H1 (cell line): ENCODE measurements around the gene DSE. TPM values are rescaled to one million over a fixed set of nuclear protein-coding genes. Genes with fewer than 3 reads are reported as not detected.

Source experiments
- CTCF ChIA-PET: fragments of 300-600 bp; sonication (Branson Sonifier 250); formaldehyde crosslinking; loops from one replicate; lab custom pipeline; 2021; ENCODE audit not compliant: partially characterized antibody; lab: Charles Lee
- POLR2A ChIA-PET: fragments of 300-600 bp; sonication (Branson Sonifier 250); formaldehyde crosslinking; loops from one replicate; lab custom pipeline; 2021; ENCODE audit warnings: inconsistent platforms; ENCODE audit not compliant: partially characterized antibody; lab: Charles Lee
- DNase-seq, 2 experiments: peaks; one replicate each; pipeline versions ENCODE4 v3.0.0 to v3.0.0-alpha.2; 2010 to 2022; ENCODE audit warnings: low spot score in 2 of 2, low read depth in 1 of 2, mixed read lengths in 1 of 2
- FAIRE-seq: peaks from 2 replicates; lab custom pipeline; 2011; peaks lifted over from hg19 to GRCh38; lab: Jason Lieb, UNC
- H2AFZ ChIP-seq: 2 replicates; pipeline ENCODE4 v1.8.1; 2012; ENCODE audit warnings: low read length, inconsistent platforms
- H2AK5ac ChIP-seq: 2 replicates; pipeline ENCODE4 v1.6.1; 2013; ENCODE audit warnings: low read depth, low read length
- H2BK120ac ChIP-seq: replicated peaks from 2 replicates; pipeline ENCODE3; 2013; ENCODE audit warnings: low read depth, low read length, inconsistent platforms
- H2BK12ac ChIP-seq: 2 replicates; pipeline ENCODE4 v1.6.1; 2013; ENCODE audit warnings: low read depth, low read length
- H2BK15ac ChIP-seq: 2 replicates; pipeline ENCODE4 v1.6.1; 2013; ENCODE audit warnings: low read length
- H2BK20ac ChIP-seq: 2 replicates; pipeline ENCODE4 v1.6.1; 2013; ENCODE audit warnings: low read length
- H2BK5ac ChIP-seq: 2 replicates; pipeline ENCODE4 v1.6.1; 2013; ENCODE audit warnings: low read depth, low read length
- H3K14ac ChIP-seq: 2 replicates; pipeline ENCODE4 v1.6.1; 2013; ENCODE audit warnings: inconsistent platforms; ENCODE audit not compliant: insufficient read length
- H3K18ac ChIP-seq: 2 replicates; pipeline ENCODE4 v1.6.1; 2013; ENCODE audit warnings: low read length; ENCODE audit errors: extremely low read depth
- H3K23ac ChIP-seq: 2 replicates; pipeline ENCODE4 v1.6.1; 2013; ENCODE audit warnings: inconsistent platforms; ENCODE audit not compliant: insufficient read length
- H3K23me2 ChIP-seq: 2 replicates; pipeline ENCODE4 v1.6.1; 2013; ENCODE audit warnings: low read depth, low read length
- H3K27ac ChIP-seq: 2 replicates; pipeline ENCODE4 v1.6.1; 2011; ENCODE audit warnings: low read depth, low read length, inconsistent platforms
- H3K27me3 ChIP-seq, 4 experiments: replicated peaks in 1 of 4; 1 replicate in 1 of 4; 2 replicates in 3 of 4; pipeline versions ENCODE4 v1.6.1 to v1.8.1; 2011 to 2013; ENCODE audit warnings: low read length in 3 of 4, mild to moderate bottlenecking in 3 of 4, inconsistent platforms in 2 of 4, mixed read lengths in 2 of 4, moderate library complexity in 1 of 4; ENCODE audit not compliant: control insufficient read depth in 3 of 4, insufficient read depth in 3 of 4; ENCODE audit errors: extremely low read depth in 1 of 4
- H3K36me3 ChIP-seq, 4 experiments: 2 replicates each; pipeline versions ENCODE4 v1.6.1 to v1.8.1; 2011 to 2013; ENCODE audit warnings: mild to moderate bottlenecking in 4 of 4, low read length in 3 of 4, moderate library complexity in 2 of 4, control low read depth in 1 of 4, inconsistent platforms in 1 of 4; ENCODE audit not compliant: insufficient read depth in 4 of 4, control insufficient read depth in 2 of 4
- H3K4ac ChIP-seq: replicated peaks from 2 replicates; pipeline ENCODE3; 2013; ENCODE audit warnings: low read length, low read depth, mixed read lengths, inconsistent platforms; ENCODE audit not compliant: insufficient read length
- H3K4me1 ChIP-seq, 4 experiments: replicated peaks in 1 of 4; 1 replicate in 1 of 4; 2 replicates in 3 of 4; pipeline versions ENCODE4 v1.6.1 to v1.8.1; 2011 to 2013; ENCODE audit warnings: low read length in 3 of 4, inconsistent platforms in 2 of 4, mixed read lengths in 1 of 4; ENCODE audit not compliant: insufficient read depth in 4 of 4, control insufficient read depth in 3 of 4
- H3K4me2 ChIP-seq, 2 experiments: 2 replicates each; pipeline versions ENCODE4 v1.6.1 to v1.8.1; 2011 to 2013; ENCODE audit warnings: low read depth in 2 of 2, low read length in 2 of 2, control low read depth in 1 of 2, inconsistent platforms in 1 of 2, mild to moderate bottlenecking in 1 of 2; ENCODE audit not compliant: insufficient read depth in 1 of 2
- H3K4me3 ChIP-seq, 4 experiments: fragments of 200-600, 300-600 bp in 1 of 4; sonication (generic), shearing (Covaris generic), sonication (Bioruptor Twin) in 1 of 4; 2 replicates each; pipeline versions ENCODE4 v1.5.1 to v1.8.1; 2011 to 2016; ENCODE audit warnings: low read length in 4 of 4, low read depth in 3 of 4, control low read depth in 2 of 4, inconsistent platforms in 2 of 4, mild to moderate bottlenecking in 2 of 4, mixed read lengths in 1 of 4, moderate library complexity in 1 of 4; ENCODE audit not compliant: insufficient read depth in 2 of 4; ENCODE audit errors: extremely low read depth in 1 of 4
- H3K56ac ChIP-seq: replicated peaks from 2 replicates; pipeline ENCODE3; 2013; ENCODE audit warnings: low read depth, mild to moderate bottlenecking, mixed read lengths, low read length, inconsistent platforms; ENCODE audit not compliant: insufficient read length
- H3K79me1 ChIP-seq: 2 replicates; pipeline ENCODE4 v1.6.1; 2013; ENCODE audit warnings: low read depth, low read length, control low read depth
- H3K79me2 ChIP-seq, 2 experiments: 2 replicates each; pipeline versions ENCODE4 v1.6.1 to v1.8.1; 2012 to 2013; ENCODE audit warnings: low read length in 2 of 2, mild to moderate bottlenecking in 2 of 2, inconsistent platforms in 1 of 2; ENCODE audit not compliant: insufficient read depth in 2 of 2, control insufficient read depth in 1 of 2
- H3K9ac ChIP-seq, 4 experiments: replicated peaks in 1 of 4; 1 replicate in 1 of 4; 2 replicates in 3 of 4; pipeline versions ENCODE4 v1.6.1 to v1.8.1; 2011 to 2013; ENCODE audit warnings: low read depth in 3 of 4, low read length in 3 of 4, control low read depth in 2 of 4, mild to moderate bottlenecking in 2 of 4, moderate library complexity in 2 of 4, inconsistent platforms in 1 of 4; ENCODE audit errors: extremely low read depth in 1 of 4
- H3K9me3 ChIP-seq, 2 experiments: 2 replicates each; pipeline versions ENCODE4 v1.6.1 to v1.8.1; 2012 to 2013; ENCODE audit warnings: mild to moderate bottlenecking in 2 of 2, moderate library complexity in 2 of 2, control low read depth in 1 of 2, inconsistent platforms in 1 of 2, low read depth in 1 of 2, low read length in 1 of 2, mixed read lengths in 1 of 2; ENCODE audit not compliant: insufficient read depth in 2 of 2
- H4K20me1 ChIP-seq, 2 experiments: replicated peaks in 1 of 2; 2 replicates each; pipeline versions ENCODE3 to v1.8.1; 2011 to 2013; ENCODE audit warnings: inconsistent platforms in 2 of 2, low read length in 2 of 2, mild to moderate bottlenecking in 1 of 2; ENCODE audit not compliant: insufficient read depth in 2 of 2, control insufficient read depth in 1 of 2
- H4K5ac ChIP-seq: 2 replicates; pipeline ENCODE4 v1.6.1; 2013; ENCODE audit warnings: low read length, low read depth, mixed read lengths, inconsistent platforms; ENCODE audit not compliant: insufficient read length
- H4K8ac ChIP-seq: 2 replicates; pipeline ENCODE4 v1.8.0; 2013; ENCODE audit warnings: mild to moderate bottlenecking, moderate library complexity, low read length, inconsistent platforms; ENCODE audit not compliant: insufficient read depth; ENCODE audit errors: extremely low read depth
- H4K91ac ChIP-seq: replicated peaks from 2 replicates; pipeline ENCODE3; 2013; ENCODE audit warnings: low read length, mixed read lengths, inconsistent platforms; ENCODE audit not compliant: insufficient read length
- CHD1 ChIP-seq: IDR thresholded peaks from 2 replicates; pipeline ENCODE4 v1.6.1; 2012; ENCODE audit warnings: low read depth, low read length, improper control_type of control experiment
- SP2 ChIP-seq: IDR thresholded peaks from 2 replicates; pipeline ENCODE4 v1.6.1; 2012; ENCODE audit warnings: mild to moderate bottlenecking, low read length, inconsistent platforms
- SP4 ChIP-seq: IDR thresholded peaks from 2 replicates; pipeline ENCODE4 v1.6.1; 2012; ENCODE audit warnings: low read length, inconsistent platforms
- SRF ChIP-seq: IDR thresholded peaks from 2 replicates; pipeline ENCODE4 v1.6.1; 2011; ENCODE audit warnings: mild to moderate bottlenecking, low read depth, low read length, moderate library complexity
- WGBS, 2 experiments: shearing (Covaris generic) in 1 of 2; methylation state at CpG; one replicate each; pipeline versions ENCODE4 v1.1.6 to v1.1.7; 2013 to 2015; ENCODE audit warnings: low lambda C conversion rate in 2 of 2, mixed read lengths in 2 of 2, inconsistent platforms in 1 of 2, low coverage in 1 of 2, missing lambda C conversion rate in 1 of 2; ENCODE audit not compliant: insufficient replicate concordance in 2 of 2, insufficient coverage in 1 of 2, insufficient read length in 1 of 2; ENCODE audit errors: extremely low coverage in 1 of 2, missing lambda C conversion rate in 1 of 2; 5-methylcytosine and 5-hydroxymethylcytosine counted together
- polyA plus RNA-seq, 7 experiments: library from polyadenylated mRNA; depleted of rRNA in 3 of 7; stranded (reverse) in 5 of 7; unstranded in 2 of 7; fragments of >200 nt in 5 of 7; fragments of 200-250 nt in 2 of 7; gene quantifications; 1 replicate in 5 of 7; 2 replicates in 1 of 7; 4 replicates in 1 of 7; pipeline versions ENCODE4 v1.2.1 to v1.2.3, GENCODE V29; 2011 to 2013; ENCODE audit warnings: missing spikeins in 2 of 7, mixed read lengths in 2 of 7
- total RNA-seq: library from RNA; stranded (reverse); fragmentation: NEBNext Ultra II Directional; extraction: Animal tissue kit (Norgen Biotek cat#: 25700); gene quantifications from 2 replicates; pipeline ENCODE4 v1.2.1, GENCODE V29; 2021

DSE gene
- total and polyA plus RNA-seq, 2 of the 8 experiments (the other 6 are each of a cell fraction or from before 2014, with no cell fraction given), result 32.5 to 94.4 TPM

DNA sequence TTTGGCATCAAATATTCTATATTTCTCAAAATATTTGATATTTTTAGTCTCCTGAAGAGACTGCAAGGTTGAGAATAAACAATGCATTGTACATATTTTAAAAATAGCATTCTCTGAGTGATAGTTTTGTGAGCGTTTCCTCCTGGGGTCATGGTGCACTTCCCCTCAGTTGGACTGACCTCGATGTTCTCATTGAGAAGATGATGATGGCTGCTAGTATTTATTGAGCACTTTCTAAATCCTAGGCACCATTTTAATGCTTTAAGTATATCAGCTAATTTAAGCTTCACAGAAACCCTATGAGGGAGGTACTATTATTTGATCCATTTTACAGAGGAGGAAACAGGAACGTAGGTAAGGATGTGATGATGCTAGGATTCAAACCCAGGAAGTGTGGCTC lies 18.2 kb downstream of the DSE start:
- no peak overlapping the region for H2AFZ ChIP-seq
- peaks cover 3 to 7% (median 6%) of the 10 kb centered on the region in 4 experiments; a peak in 5 of 7 replicates for H3K4me1 ChIP-seq
- TF ChIP-seq SP4 (no peak), CHD1 (no peak), SP2 (no peak), SRF (no peak)
- no peak overlapping the region for H3K27ac ChIP-seq
- H3K4ac ChIP-seq, result no peak overlapping the region
- H2BK120ac ChIP-seq, result no peak overlapping the region
- no peak overlapping the region for H3K4me2 ChIP-seq
- H2BK12ac ChIP-seq, result no peak overlapping the region
- H3K36me3 ChIP-seq, result no peaks in the 10 kb centered on the region
- ChIA-PET POLR2A (interaction anchor here (1.3 to 1.5 kb wide), 2 partner anchors 14 to 18 kb away, joined by 4 read pairs; no protein-coding TSS in a partner anchor), CTCF (interaction anchor here (0.8 to 1.1 kb wide), 3 partner anchors 11 to 105 kb away, joined by 3 read pairs; no protein-coding TSS in a partner anchor)
- no peaks in the 10 kb centered on the region for H3K23me2 ChIP-seq
- H2BK5ac ChIP-seq, result no peak overlapping the region
- H3K56ac ChIP-seq, result no peak overlapping the region
- DNase-seq, result no peak
- no peak overlapping the region for H2BK20ac ChIP-seq
- no peak overlapping the region for H4K5ac ChIP-seq
- H3K18ac ChIP-seq, result no peak overlapping the region
- H4K20me1 ChIP-seq, result peaks cover 1 to 5% of the 10 kb centered on the region in 2 experiments
- peaks cover 0 to 90% of the 10 kb centered on the region in 2 experiments; a peak in 3 of 4 replicates for H3K79me2 ChIP-seq
- H3K79me1 ChIP-seq, result peaks cover 13% of the 10 kb centered on the region; the same call in 1 of the 2 replicates
- WGBS, 2 experiments, result 85% methylated on average over 3 of the region's 3 CpGs; no CpG with 5 or more reads in 1 of the 2 experiments
- no peak overlapping the region for H3K9ac ChIP-seq
- H3K23ac ChIP-seq, result no peak overlapping the region
- no peak overlapping the region for H4K8ac ChIP-seq
- H2AK5ac ChIP-seq, result no peak overlapping the region
- no peak overlapping the region for H4K91ac ChIP-seq
- H3K9me3 ChIP-seq, result no peaks in the 10 kb centered on the region
- no peaks in the 10 kb centered on the region for H3K27me3 ChIP-seq
- H3K4me3 ChIP-seq, result no peak overlapping the region
- no peak for FAIRE-seq
- no peak overlapping the region for H3K14ac ChIP-seq
- H2BK15ac ChIP-seq, result no peak overlapping the region
